HepG2 (cell line): ENCODE data around the gene RASSF8. TPM values are rescaled to one million over a fixed set of nuclear protein-coding genes. Genes with fewer than 3 reads are reported as not detected.

Experiments used
- ATAC-seq: fragments of 200-7000 bp; cut with Tn5 transposase; 3 replicates; pipeline ENCODE4 v1.9.1; 2020; ENCODE audit warnings: mild to moderate bottlenecking, moderate library complexity
- BruUV-seq: library from RNA; stranded (reverse); fragments of 400-500 nt; replicated peaks from 2 replicates; lab custom pipeline; 2021; lab: Mats Ljungman, UMichigan
- CTCF ChIA-PET: fragments of 300-600 bp; formaldehyde crosslinking; extraction: SDS; loops from one replicate; lab custom pipeline; 2021; ENCODE audit warnings: low total read pairs, inconsistent platforms, low intra/inter-chr PET ratio; lab: Yijun Ruan, JAX
- POLR2A ChIA-PET: fragments of 350-600 bp; sonication (Branson Sonifier 250); formaldehyde crosslinking; loops from one replicate; lab custom pipeline; 2020; ENCODE audit warnings: antibody characterized with exemption, inconsistent platforms; lab: Yijun Ruan, JAX
- DNase-seq: peaks from one replicate; pipeline ENCODE4 v3.0.0-alpha.2; 2015; ENCODE audit warnings: low spot score
- FAIRE-seq: peaks from 3 replicates; lab custom pipeline; 2011; peaks lifted over from hg19 to GRCh38; lab: Jason Lieb, UNC
- H2AFZ ChIP-seq: one replicate; pipeline ENCODE4 v1.6.1; 2011; ENCODE audit warnings: low read length, inconsistent platforms
- H3K27ac ChIP-seq: fragments of 300-600 bp; 3 replicates; pipeline ENCODE4 v1.8.0; 2011; ENCODE audit warnings: mixed run types, mild to moderate bottlenecking, mixed read lengths, low read length, inconsistent platforms; ENCODE audit not compliant: insufficient read depth; ENCODE audit errors: extremely low read length
- H3K27me3 ChIP-seq, 2 experiments: fragments of 200-600 bp in 1 of 2; 2 replicates in 1 of 2; 3 replicates in 1 of 2; pipeline versions ENCODE4 v1.6.0 to v1.8.0; 2011; ENCODE audit warnings: low read length in 2 of 2, mild to moderate bottlenecking in 2 of 2, moderate library complexity in 2 of 2, inconsistent platforms in 1 of 2; ENCODE audit not compliant: insufficient read depth in 2 of 2, control insufficient read depth in 1 of 2
- H3K36me3 ChIP-seq, 2 experiments: fragments of 200-600 bp in 1 of 2; replicated peaks in 1 of 2; 2 replicates in 1 of 2; 3 replicates in 1 of 2; pipeline versions ENCODE4 v1.5.1 to v1.8.0; 2011; ENCODE audit warnings: low read length in 2 of 2, inconsistent platforms in 1 of 2; ENCODE audit not compliant: insufficient read depth in 2 of 2, control insufficient read depth in 1 of 2
- H3K4me1 ChIP-seq: 2 replicates; pipeline ENCODE4 v1.5.1; 2012; ENCODE audit warnings: low read length, inconsistent platforms; ENCODE audit not compliant: insufficient read depth
- H3K4me2 ChIP-seq: 2 replicates; pipeline ENCODE4 v1.6.0; 2011; ENCODE audit warnings: low read depth, low read length, inconsistent platforms
- H3K4me3 ChIP-seq, 3 experiments: fragments of 200-600 bp in 1 of 3; sonication (generic), shearing (Covaris generic) in 1 of 3; replicated peaks in 1 of 3; 2 replicates each; pipeline ENCODE4 v1.5.1; 2011 to 2016; ENCODE audit warnings: low read length in 3 of 3, inconsistent platforms in 2 of 3, low read depth in 2 of 3, mild to moderate bottlenecking in 2 of 3, control low read depth in 1 of 3, mixed read lengths in 1 of 3; ENCODE audit not compliant: insufficient read depth in 1 of 3
- H3K79me2 ChIP-seq: one replicate; pipeline ENCODE4 v1.6.1; 2011; ENCODE audit warnings: low read length, inconsistent platforms; ENCODE audit not compliant: insufficient read depth
- H3K9ac ChIP-seq: 2 replicates; pipeline ENCODE4 v1.6.0; 2011; ENCODE audit warnings: mild to moderate bottlenecking, low read depth, low read length, inconsistent platforms; ENCODE audit not compliant: insufficient read depth
- H3K9me3 ChIP-seq: 2 replicates; pipeline ENCODE4 v1.5.1; 2012; ENCODE audit warnings: mild to moderate bottlenecking, low read length
- H4K20me1 ChIP-seq: 2 replicates; pipeline ENCODE4 v1.6.0; 2011; ENCODE audit warnings: inconsistent platforms, mild to moderate bottlenecking, low read length, moderate library complexity; ENCODE audit not compliant: insufficient read depth
- CREBL2 ChIP-seq: sonication (generic); formaldehyde crosslinking; IDR thresholded peaks from 2 replicates; pipeline ENCODE4 v1.8.1; 2023; ENCODE audit warnings: missing genetic modification reagents, mild to moderate bottlenecking, borderline replicate concordance
- DNMT1 ChIP-seq: sonication (generic); formaldehyde crosslinking; IDR thresholded peaks from 2 replicates; pipeline ENCODE4 v1.5.1; 2020; ENCODE audit warnings: mild to moderate bottlenecking, missing genetic modification reagents
- FOXP1 ChIP-seq, 2 experiments: fragments of 450-650 bp in 1 of 2; IDR thresholded peaks; 2 replicates each; pipeline ENCODE4 v1.6.1; 2017 to 2018; ENCODE audit warnings: antibody characterized with exemption in 1 of 2
- GRHL1 ChIP-seq: sonication (generic); formaldehyde crosslinking; conservative IDR thresholded peaks from 2 replicates; pipeline ENCODE4 v1.8.0; 2022; ENCODE audit warnings: missing genetic modification reagents
- HDAC1 ChIP-seq: sonication (generic); formaldehyde crosslinking; IDR thresholded peaks from 2 replicates; pipeline ENCODE4 v1.5.1; 2020; ENCODE audit warnings: mild to moderate bottlenecking, missing genetic modification reagents
- MATR3 ChIP-seq: sonication (generic); formaldehyde crosslinking; IDR thresholded peaks from 2 replicates; pipeline ENCODE4 v1.4.0; 2020; ENCODE audit warnings: missing genetic modification reagents
- MBD4 ChIP-seq: IDR thresholded peaks from 2 replicates; pipeline ENCODE4 v1.6.1; 2012; ENCODE audit warnings: low read length, inconsistent platforms, borderline replicate concordance
- NFATC3 ChIP-seq: sonication (generic); formaldehyde crosslinking; IDR thresholded peaks from 2 replicates; pipeline ENCODE4 v1.5.1; 2020; ENCODE audit warnings: mild to moderate bottlenecking, missing genetic modification reagents
- NR1H2 ChIP-seq: sonication (generic); formaldehyde crosslinking; IDR thresholded peaks from 2 replicates; pipeline ENCODE4 v1.8.1; 2022; ENCODE audit warnings: low read depth, missing genetic modification reagents, borderline replicate concordance
- RBM22 ChIP-seq: fragments of 200-400 bp; formaldehyde crosslinking; optimal IDR thresholded peaks from 2 replicates; pipeline ENCODE3; 2017; ENCODE audit warnings: mild to moderate bottlenecking, low read length, moderate library complexity
- ZGPAT ChIP-seq: IDR thresholded peaks from 2 replicates; pipeline ENCODE4 v1.6.1; 2016; ENCODE audit warnings: mild to moderate bottlenecking
- ZNF234 ChIP-seq: sonication (generic); formaldehyde crosslinking; conservative IDR thresholded peaks from 2 replicates; pipeline ENCODE4 v1.5.1; 2020; ENCODE audit warnings: mild to moderate bottlenecking, missing genetic modification reagents
- ZNF343 ChIP-seq: sonication (generic); formaldehyde crosslinking; IDR thresholded peaks from 2 replicates; pipeline ENCODE4 v1.4.0; 2020; ENCODE audit warnings: mild to moderate bottlenecking, missing genetic modification reagents
- ZNF383 ChIP-seq: sonication (generic); formaldehyde crosslinking; IDR thresholded peaks from 2 replicates; pipeline ENCODE4 v1.4.0; 2020; ENCODE audit warnings: missing genetic modification reagents, mild to moderate bottlenecking, borderline replicate concordance
- ZNF580 ChIP-seq: IDR thresholded peaks from 2 replicates; pipeline ENCODE4 v1.6.1; 2016; ENCODE audit warnings: low read depth, borderline replicate concordance
- ZNF605 ChIP-seq: sonication (generic); formaldehyde crosslinking; IDR thresholded peaks from 2 replicates; pipeline ENCODE4 v1.8.0; 2022; ENCODE audit warnings: mild to moderate bottlenecking, missing genetic modification reagents
- ZNF678 ChIP-seq: sonication (generic); formaldehyde crosslinking; IDR thresholded peaks from 2 replicates; pipeline ENCODE4 v1.4.0; 2020; ENCODE audit warnings: mild to moderate bottlenecking, missing genetic modification reagents
- ZNF747 ChIP-seq: sonication (generic); formaldehyde crosslinking; IDR thresholded peaks from 2 replicates; pipeline ENCODE4 v1.8.1; 2023; ENCODE audit warnings: missing genetic modification reagents, mild to moderate bottlenecking, borderline replicate concordance
- ZSCAN22 ChIP-seq: sonication (generic); formaldehyde crosslinking; IDR thresholded peaks from 2 replicates; pipeline ENCODE4 v1.4.0; 2020; ENCODE audit warnings: mild to moderate bottlenecking, missing genetic modification reagents
- WGBS: methylation state at CpG from one replicate; pipeline ENCODE4 v1.1.6; 2017; ENCODE audit warnings: low lambda C conversion rate; 5-methylcytosine and 5-hydroxymethylcytosine counted together
- in situ Hi-C: cut with HindIII; loops from 2 replicates; pipeline ENCODE4 v1.10.0; 2017; ENCODE audit warnings: low pct_unique_long_range_greater_than_20kb; ENCODE audit not compliant: extremely low pct_ligation_motif_present
- intact Hi-C: fragments of 100-400 bp; cut with micrococcal nuclease; formaldehyde crosslinking; loops from one replicate; pipeline ENCODE4 v1.10.0; 2022; ENCODE audit not compliant: unreplicated experiment
- polyA plus RNA-seq, 8 experiments: library from polyadenylated mRNA; depleted of rRNA in 3 of 8; stranded (reverse) in 7 of 8; unstranded in 1 of 8; fragments of >200 nt; fragmentation: Illumina TruSeq in 4 of 8; extraction: Trizol in 4 of 8; gene quantifications; 2 replicates each; pipeline versions ENCODE4 v1.2.1 to v1.2.3, GENCODE V29; 2011 to 2016; ENCODE audit warnings: low read depth in 4 of 8, missing spikeins in 1 of 8, mixed read lengths in 1 of 8; ENCODE audit not compliant: insufficient read depth in 1 of 8
- total RNA-seq, 5 experiments: library from RNA; depleted of rRNA; stranded (reverse); fragments of >200 nt; fragmentation: Illumina TruSeq; extraction: Trizol; gene quantifications; 2 replicates each; pipeline ENCODE4 v1.2.3, GENCODE V29; 2016; ENCODE audit warnings: low read depth in 1 of 5

The RASSF8 gene
- total and polyA plus RNA-seq, 2 of the 13 experiments (the other 11 are each of a cell fraction or from before 2014, with no cell fraction given), result 0.82 to 9.2 TPM

GRCh38 chr12:25926536-25926935 lies 31.9 kb upstream of the RASSF8 start:
- no peak overlapping the region for H3K4me2 ChIP-seq

More at GRCh38 chr12:25926536-25926935, 31.9 kb upstream of the RASSF8 start:
- FAIRE-seq (no peak), DNase-seq (no peak), ATAC-seq (no peak)
- TF ChIP-seq MBD4 (no peak), ZNF234 (CRISPR knock-in tag) (no peak), ZNF383 (CRISPR knock-in tag) (no peak), RBM22 (no peak), HDAC1 (no peak), FOXP1 (IDR thresholded peaks at IDR 0.05) (no peak), FOXP1 (CRISPR knock-in tag; IDR thresholded peaks at IDR 0.05) (no peak), ZGPAT (no peak), ZSCAN22 (no peak), ZNF605 (CRISPR knock-in tag) (no peak), ZNF343 (CRISPR knock-in tag) (no peak), MATR3 (CRISPR knock-in tag) (no peak), ZNF747 (CRISPR knock-in tag) (no peak), NFATC3 (CRISPR knock-in tag) (no peak), ZNF580 (no peak), GRHL1 (CRISPR knock-in tag) (no peak), ZNF678 (CRISPR knock-in tag) (no peak), NR1H2 (CRISPR knock-in tag) (no peak), DNMT1 (CRISPR knock-in tag) (no peak), CREBL2 (CRISPR knock-in tag) (no peak)
- H3K9ac ChIP-seq, result no peak overlapping the region
- no peaks in the 10 kb centered on the region for H3K4me1 ChIP-seq
- H3K79me2 ChIP-seq, result no peaks in the 10 kb centered on the region
- 21% methylated on average over 5 of the region's 5 CpGs for WGBS
- no peaks in the 10 kb centered on the region for H4K20me1 ChIP-seq
- no peaks in the 10 kb centered on the region for H3K36me3 ChIP-seq
- ChIA-PET CTCF (no interaction called here), POLR2A (no interaction called here)
- no peak overlapping the region for H2AFZ ChIP-seq
- no peak overlapping the region for H3K27ac ChIP-seq
- intact Hi-C loops (no loop called here), in situ Hi-C loops (no loop called here)
- no peak overlapping the region for H3K4me3 ChIP-seq
- H3K27me3 ChIP-seq, result no peaks in the 10 kb centered on the region
- H3K9me3 ChIP-seq, result no peaks in the 10 kb centered on the region
- no TSS peak for BruUV-seq
